AG08396 (cell line): Measurements from ENCODE around the gene MORF4L2.
A peak's percentile ranks its signal among the peaks of the same experiment; 100 is the strongest.

Experiments used
- DNase-seq: peaks from one replicate; pipeline ENCODE4 v3.0.0; 2012; ENCODE audit warnings: low spot score, mixed read lengths

Gene MORF4L2

GRCh38 chrX:103631145-103631544 lies 55.4 kb downstream of the MORF4L2 start:
- DNase-seq: no peak

DNA sequence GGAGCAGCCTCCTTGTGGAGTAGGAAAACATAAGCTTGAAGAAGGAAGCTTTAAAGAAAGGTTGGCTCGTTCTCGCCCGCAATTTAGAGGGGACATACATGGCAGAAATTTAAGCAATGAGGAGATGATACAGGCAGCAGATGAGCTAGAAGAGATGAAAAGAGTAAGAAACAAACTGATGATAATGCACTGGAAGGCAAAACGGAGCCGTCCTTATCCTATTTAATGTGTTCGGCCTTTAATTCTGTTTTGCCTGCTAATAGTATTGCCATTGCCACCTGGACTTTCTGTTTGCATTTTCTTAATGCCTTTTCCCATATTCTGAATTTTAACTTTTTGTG lies 56.4 kb downstream of the MORF4L2 start:
- no peak for DNase-seq

DNA sequence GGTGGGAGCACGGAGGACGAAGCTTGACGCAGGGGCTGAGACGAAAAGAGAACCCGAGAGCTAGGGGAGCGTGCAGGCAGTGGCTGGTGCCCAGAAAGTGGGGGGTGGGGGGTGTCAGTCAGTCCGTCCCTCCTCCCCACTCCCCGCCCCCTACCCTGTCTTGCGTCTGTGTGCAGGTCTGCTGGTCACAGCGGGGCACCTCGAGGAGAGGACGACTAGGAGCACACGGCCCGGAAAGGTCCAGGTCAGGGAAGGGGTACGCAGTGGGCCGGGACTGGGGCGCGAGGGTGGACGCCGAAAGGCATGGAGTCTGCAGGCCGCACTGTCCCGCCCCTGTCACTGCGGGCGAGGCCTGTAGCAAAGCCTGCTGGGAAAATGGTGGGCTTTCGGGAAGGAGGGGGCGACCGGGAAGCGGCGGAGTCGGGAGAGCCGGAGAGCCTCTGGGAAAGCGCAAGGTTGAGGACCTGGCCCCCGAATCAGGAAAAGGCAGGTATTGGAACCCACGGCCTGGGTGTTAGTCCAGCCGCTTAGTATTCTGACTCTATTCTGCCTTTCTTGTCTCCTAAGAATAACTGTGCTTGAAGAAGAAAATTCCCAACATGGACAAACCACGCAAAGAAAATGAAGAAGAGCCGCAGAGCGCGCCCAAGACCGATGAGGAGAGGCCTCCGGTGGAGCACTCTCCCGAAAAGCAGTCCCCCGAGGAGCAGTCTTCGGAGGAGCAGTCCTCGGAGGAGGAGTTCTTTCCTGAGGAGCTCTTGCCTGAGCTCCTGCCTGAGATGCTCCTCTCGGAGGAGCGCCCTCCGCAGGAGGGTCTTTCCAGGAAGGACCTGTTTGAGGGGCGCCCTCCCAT lies 57.0 kb downstream of the MORF4L2 start:
- DNase-seq: peak; percentile 36

GRCh38 chrX:103628386-103629317 lies 57.8 kb downstream of the MORF4L2 start, which contains the start of gene TCEAL1:
TCEAL1 (plus strand) TSS chrX:103628975; CDS start chrX:103629917, 942 bp downstream.
- peak; percentile 16 for DNase-seq

GRCh38 chrX:103626855-103627254 lies 59.6 kb downstream of the MORF4L2 start:
- no peak for DNase-seq
